Measurements from ENCODE around the gene FANCI. TPM values are rescaled to one million over a fixed set of nuclear protein-coding genes. Genes with fewer than 3 reads are reported as not detected.

The FANCI gene
- polyA plus RNA-seq, 1 experiment: 13.2 TPM

- Histone ChIP-seq H3K9me3 (ENCODE audit: control insufficient read depth, insufficient read depth, low read length) (no peaks in the 10 kb centered on the region; the same call in 1 of the 2 replicates), H3K27ac (ENCODE audit: low read depth, low read length) (peak overlapping the region; percentile 61), H3K27me3 (ENCODE audit: control insufficient read depth, insufficient read depth, low read length) (peaks cover 15% of the 10 kb centered on the region), H3K4me3 (ENCODE audit: low read depth, low read length) (peak overlapping the region; percentile 58)
- no peak for DNase-seq (ENCODE audit: low read depth, low spot score)
- POLR2A ChIA-PET: interaction anchor here (0.6 to 1.3 kb wide), 3 partner anchors 21 to 247 kb away, joined by 3 to 9 read pairs (median 6); partner anchors contain the start of gene ABHD2
- TF ChIP-seq, protein P1, sequence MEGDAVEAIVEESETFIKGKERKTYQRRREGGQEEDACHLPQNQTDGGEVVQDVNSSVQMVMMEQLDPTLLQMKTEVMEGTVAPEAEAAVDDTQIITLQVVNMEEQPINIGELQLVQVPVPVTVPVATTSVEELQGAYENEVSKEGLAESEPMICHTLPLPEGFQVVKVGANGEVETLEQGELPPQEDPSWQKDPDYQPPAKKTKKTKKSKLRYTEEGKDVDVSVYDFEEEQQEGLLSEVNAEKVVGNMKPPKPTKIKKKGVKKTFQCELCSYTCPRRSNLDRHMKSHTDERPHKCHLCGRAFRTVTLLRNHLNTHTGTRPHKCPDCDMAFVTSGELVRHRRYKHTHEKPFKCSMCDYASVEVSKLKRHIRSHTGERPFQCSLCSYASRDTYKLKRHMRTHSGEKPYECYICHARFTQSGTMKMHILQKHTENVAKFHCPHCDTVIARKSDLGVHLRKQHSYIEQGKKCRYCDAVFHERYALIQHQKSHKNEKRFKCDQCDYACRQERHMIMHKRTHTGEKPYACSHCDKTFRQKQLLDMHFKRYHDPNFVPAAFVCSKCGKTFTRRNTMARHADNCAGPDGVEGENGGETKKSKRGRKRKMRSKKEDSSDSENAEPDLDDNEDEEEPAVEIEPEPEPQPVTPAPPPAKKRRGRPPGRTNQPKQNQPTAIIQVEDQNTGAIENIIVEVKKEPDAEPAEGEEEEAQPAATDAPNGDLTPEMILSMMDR (IDR thresholded peaks at IDR 0.05; ENCODE audit: low read depth, low read length): no peak
- CTCF ChIA-PET: interaction anchor here (0.6 to 8.9 kb wide), 3 partner anchors 23 to 129 kb away, joined by 4 to 72 read pairs (median 4); no protein-coding TSS in a partner anchor
These were observed 91.7 kb downstream of the FANCI start for GRCh38 chr15:89335298-89336041.

- Histone ChIP-seq H3K4me3 (ENCODE audit: low read depth, low read length) (no peak overlapping the region), H3K27me3 (ENCODE audit: control insufficient read depth, insufficient read depth, low read length) (peaks cover 28% of the 10 kb centered on the region), H3K27ac (ENCODE audit: low read depth, low read length) (no peak overlapping the region), H3K9me3 (ENCODE audit: control insufficient read depth, insufficient read depth, low read length) (no peaks in the 10 kb centered on the region; the same call in 1 of the 2 replicates)
- no peak for DNase-seq (ENCODE audit: low read depth, low spot score)
- TF ChIP-seq, protein P1 (IDR thresholded peaks at IDR 0.05; ENCODE audit: low read depth, low read length): no peak
- CTCF ChIA-PET: interaction anchor here (1.7 to 8.9 kb wide), 2 partner anchors 20 to 132 kb away, joined by 6 to 72 read pairs; no protein-coding TSS in a partner anchor
- POLR2A ChIA-PET: no interaction called here
These were observed 94.3 kb downstream of the FANCI start for GRCh38 chr15:89338036-89338435.

GRCh38 chr15:89340573-89340972 is 96.8 kb downstream of the FANCI start:
- TF ChIP-seq, protein P1 (IDR thresholded peaks at IDR 0.05; ENCODE audit: low read depth, low read length): no peak
- Histone ChIP-seq H3K27ac (ENCODE audit: low read depth, low read length) (no peak overlapping the region), H3K4me3 (ENCODE audit: low read depth, low read length) (no peak overlapping the region), H3K27me3 (ENCODE audit: control insufficient read depth, insufficient read depth, low read length) (peaks cover 38% of the 10 kb centered on the region), H3K9me3 (ENCODE audit: control insufficient read depth, insufficient read depth, low read length) (no peaks in the 10 kb centered on the region)
- DNase-seq (ENCODE audit: low read depth, low spot score): no peak
- ChIA-PET POLR2A (no interaction called here), CTCF (interaction anchor here (8.9 kb wide), 1 partner anchor 18 kb away, joined by 72 read pairs; no protein-coding TSS in a partner anchor)

- no peak overlapping the region for H3K4me3 ChIP-seq (ENCODE audit: low read depth, low read length)
- H3K9me3 ChIP-seq (ENCODE audit: control insufficient read depth, insufficient read depth, low read length): no peaks in the 10 kb centered on the region; the same call in 1 of the 2 replicates
- DNase-seq (ENCODE audit: low read depth, low spot score): no peak
- TF ChIP-seq, protein P1 (IDR thresholded peaks at IDR 0.05; ENCODE audit: low read depth, low read length): no peak
- no peak overlapping the region for H3K27ac ChIP-seq (ENCODE audit: low read depth, low read length)
- CTCF ChIA-PET: interaction anchor here (8.9 kb wide), 1 partner anchor 17 kb away, joined by 72 read pairs; no protein-coding TSS in a partner anchor
- peaks cover 44% of the 10 kb centered on the region for H3K27me3 ChIP-seq (ENCODE audit: control insufficient read depth, insufficient read depth, low read length)
- POLR2A ChIA-PET: no interaction called here
These were observed 97.7 kb downstream of the FANCI start for GRCh38 chr15:89341316-89342005.
